HG02840 (cell line): ENCODE measurements around the gene CXXC1.
"Not testable (repeated sequence)": the region's sequence is repeated elsewhere in the genome, so short reads cannot be mapped to it uniquely, and the experiment has no call there.

Source experiments
- ATAC-seq: cut with Tn5 transposase; IDR thresholded peaks from one replicate; pipeline ENCODE4 v1.9.1; 2021; ENCODE audit warnings: mild to moderate bottlenecking, moderate library complexity, moderate number of reproducible peaks; ENCODE audit not compliant: unreplicated experiment, low FRiP score

The CXXC1 gene

DNA sequence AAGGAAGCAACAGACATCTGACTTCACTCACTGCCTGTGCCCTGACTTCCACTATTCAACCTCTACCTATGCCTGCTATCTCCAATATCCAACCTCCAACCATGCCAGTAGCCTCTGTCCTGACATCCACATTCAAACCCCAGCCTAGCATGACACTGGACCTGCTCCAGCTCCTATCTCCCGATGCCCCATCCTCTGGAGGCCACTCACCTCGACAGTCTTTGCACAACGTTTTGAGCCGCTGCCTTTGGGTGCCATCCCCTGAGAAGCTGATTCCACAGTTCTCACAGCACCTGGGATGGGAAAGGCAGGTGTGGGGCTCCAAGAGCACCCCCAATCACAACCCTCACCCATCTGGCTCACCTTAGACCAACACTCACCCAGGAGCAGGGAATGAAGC, 11.0 kb downstream of the CXXC1 start:
- ATAC-seq, result no peak

DNA sequence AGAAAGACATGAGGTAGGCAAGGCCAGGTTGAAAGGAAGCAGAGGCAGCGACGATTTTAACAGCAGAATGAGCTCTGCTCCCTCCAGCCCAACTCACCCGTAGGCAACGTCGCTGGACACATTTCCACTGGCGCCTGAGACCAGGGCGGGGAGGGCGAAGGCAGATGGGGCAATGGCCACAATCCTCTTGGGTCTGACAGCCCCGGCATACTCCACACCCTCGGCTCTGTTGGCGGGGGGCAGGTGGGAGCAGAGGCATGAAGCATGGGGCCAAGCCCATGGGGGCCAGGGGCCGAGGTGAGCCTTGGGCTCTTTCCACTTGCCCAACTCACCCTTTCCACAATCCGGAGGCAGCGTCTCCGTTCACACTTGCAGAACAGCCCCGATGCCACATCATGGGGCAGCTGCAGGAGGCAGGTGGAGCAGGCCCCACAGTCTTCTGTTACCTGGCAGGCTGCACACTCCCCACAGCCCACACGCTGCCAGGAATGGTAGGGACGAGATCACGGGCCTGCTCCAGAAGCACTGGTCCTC, 11.9 kb downstream of the CXXC1 start:
- ATAC-seq, result no peak

DNA sequence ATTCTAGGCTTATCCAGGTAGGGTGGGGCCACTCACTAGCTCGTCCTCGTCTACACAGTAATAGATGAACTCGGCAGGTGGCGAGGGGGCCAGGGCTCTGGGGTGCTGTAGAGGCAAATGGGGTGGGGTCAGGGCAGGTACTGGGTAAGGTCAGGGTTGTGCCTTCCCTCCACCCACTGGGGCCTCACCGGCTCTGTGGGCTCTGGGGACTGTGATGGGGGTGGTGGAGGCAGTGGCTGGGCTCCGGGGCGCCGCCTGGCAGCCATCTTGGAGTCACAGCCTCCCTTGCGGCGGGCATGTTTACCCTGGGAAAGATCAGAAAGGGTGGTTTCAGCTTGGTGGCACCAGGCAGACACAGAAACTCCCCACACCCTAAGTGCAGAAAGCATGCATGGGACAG, 12.6 kb downstream of the CXXC1 start:
- ATAC-seq, result no peak

DNA sequence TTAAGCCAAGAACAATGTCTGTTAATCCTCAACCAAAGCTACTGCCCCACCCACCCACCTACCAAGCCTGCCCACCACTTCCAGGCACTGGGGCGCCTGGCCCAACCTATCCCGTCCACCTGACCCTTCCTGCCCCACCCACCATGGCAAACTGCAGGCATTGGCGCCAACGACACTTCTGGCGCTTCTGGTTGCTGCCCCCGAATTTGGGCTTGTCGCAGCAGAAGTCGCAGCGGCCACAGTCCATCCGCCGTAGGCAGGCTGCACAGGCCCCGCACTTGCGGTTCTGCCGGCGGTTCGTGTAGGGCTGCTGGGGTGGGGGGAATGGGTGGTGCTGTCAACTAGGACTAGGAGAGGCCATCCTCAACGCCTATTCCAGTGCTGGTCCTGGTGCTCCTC, 13.4 kb downstream of the CXXC1 start:
- ATAC-seq, result no peak

DNA sequence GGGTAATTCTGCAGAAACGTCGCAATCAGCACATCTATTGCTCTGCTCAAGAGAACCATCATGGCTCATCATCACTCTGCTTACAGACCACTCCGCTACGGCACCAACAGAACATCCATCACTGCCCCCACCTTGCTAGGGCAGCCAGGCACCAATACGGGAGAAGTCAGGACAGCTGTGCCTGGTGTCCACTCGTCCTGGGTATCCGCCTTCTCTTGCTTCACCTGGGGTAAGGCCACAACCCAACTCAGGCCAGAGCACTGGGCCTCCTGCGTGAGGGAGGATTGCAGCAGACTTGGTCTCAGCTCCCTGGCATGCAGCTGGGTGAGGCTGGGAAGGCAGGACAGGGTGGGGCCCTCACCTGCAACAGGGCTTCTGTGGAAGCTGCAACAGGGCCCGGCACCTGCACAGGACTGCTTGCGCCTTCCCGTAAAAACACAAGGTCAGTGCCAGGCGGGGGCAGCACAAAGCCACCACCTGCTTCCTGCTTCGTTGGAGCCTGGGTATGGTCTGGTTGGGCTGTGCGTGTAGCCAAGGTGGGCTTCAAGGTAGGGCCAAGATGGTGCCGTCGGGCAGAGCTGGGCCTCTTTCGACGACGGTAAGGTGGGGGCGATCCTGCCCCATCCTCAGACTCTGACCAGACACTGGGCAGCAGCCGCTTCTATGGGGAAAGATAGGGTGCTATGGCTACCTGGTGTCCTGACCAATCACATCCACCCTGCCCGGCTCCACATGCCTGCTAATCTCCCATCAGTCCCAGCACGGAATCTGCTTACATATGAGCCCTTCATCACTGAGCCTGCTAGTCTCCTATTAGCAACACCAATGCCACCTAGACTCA, 14.1 kb downstream of the CXXC1 start:
- no peak for ATAC-seq

DNA sequence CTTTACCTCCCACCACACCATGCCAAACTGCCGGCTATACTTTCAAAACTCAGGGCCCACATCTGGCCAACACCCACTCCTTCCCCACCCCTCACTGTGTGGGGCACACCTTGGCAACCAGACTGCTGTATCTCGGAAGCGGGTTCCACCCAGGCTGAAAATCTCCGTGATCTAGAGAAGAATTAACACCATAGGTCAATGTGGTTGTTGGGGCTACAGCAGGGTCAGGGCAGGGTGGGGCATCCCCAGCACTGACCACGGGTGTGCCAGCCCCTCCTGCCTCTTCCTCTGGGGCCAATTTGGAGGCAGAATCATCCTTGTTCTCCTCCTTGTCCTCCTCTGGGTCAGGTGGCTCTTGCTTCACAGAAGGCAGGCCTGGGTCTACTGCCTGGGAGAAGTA, 14.9 kb downstream of the CXXC1 start:
- ATAC-seq, result no peak

DNA sequence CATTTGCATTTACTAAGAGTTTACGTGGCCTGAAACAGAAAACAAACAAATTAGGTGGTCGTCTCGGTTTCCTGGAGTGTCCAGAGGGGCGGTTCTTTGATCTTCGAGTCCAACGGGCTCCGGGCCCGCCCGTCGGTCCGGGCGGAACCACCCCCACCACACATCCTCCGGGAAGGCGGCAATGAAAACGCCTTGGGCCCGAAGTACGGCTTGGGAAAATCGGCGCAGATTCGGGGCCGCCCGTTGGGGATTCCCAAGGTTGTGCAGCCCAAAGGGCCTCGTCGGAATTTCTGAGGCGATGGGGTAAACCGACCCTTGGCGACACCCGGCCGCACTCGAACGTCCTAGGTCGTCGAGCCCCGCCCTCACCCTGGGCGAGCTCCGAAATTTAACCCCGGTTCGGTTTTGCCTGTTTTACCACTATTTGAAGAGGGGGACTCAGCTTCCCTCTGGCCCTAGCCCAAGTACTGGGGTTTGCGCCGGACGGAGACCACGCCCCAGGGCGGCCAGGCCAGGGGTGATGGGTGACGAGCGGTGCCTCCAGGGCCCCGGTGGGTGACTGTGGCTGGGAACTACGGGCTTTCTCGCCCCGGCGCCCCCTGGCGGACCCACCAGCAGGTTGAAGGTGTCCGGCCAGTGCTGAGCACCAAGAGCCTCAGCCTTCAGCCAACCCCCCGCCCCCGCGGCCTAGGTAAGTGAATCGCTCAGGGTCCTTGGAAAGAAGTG, 19.3 kb downstream of the CXXC1 start:
- ATAC-seq, result peak; percentile 67

DNA sequence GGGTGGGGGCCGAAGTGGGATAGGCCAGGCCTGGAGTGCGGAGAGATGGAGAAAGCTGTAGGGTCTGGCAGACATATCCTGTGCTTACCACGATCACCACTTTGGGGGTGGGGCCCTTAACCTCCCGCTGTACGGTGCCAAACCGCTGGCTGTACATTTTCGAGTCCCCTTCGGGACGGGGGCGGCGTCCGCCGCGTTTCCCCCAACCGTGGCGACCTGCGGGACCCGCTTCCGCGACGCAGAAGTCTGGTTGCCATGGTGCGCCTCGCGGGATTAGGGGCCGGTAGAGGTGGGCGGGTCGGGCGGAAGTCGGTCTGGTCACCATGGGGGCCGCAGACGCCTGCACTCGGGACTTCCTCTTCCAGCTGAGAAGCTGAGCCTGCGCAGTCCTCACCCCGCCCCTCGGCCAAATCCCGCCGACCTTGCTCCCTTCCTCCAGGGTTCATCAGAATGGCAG, 21.2 kb downstream of the CXXC1 start, which contains the start of gene CFAP53:
Gene CFAP53, minus strand, starts transcription at position 248 of the 457 bp plus-strand sequence. Its CDS starts 91 bp downstream, at position 157.
- peak; percentile 57 for ATAC-seq

DNA sequence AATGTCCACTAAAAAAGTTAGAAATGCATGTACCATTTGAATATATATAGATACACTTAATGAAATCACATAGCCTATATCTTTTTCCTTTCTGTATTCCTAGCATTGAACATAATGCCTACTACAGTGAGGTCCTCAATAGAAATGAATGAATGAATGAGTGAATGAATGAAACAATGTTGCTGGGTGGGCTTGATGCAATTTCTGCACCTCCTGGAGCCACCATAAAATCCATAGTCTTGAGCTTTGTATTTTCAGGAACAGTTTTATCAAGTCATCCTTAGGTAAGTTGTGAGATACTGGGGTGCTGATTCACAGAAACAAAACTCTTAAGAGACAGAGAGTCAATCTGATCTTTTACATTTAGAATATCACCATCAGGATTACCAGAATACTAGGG, 24.5 kb downstream of the CXXC1 start:
- ATAC-seq, result no peak

DNA sequence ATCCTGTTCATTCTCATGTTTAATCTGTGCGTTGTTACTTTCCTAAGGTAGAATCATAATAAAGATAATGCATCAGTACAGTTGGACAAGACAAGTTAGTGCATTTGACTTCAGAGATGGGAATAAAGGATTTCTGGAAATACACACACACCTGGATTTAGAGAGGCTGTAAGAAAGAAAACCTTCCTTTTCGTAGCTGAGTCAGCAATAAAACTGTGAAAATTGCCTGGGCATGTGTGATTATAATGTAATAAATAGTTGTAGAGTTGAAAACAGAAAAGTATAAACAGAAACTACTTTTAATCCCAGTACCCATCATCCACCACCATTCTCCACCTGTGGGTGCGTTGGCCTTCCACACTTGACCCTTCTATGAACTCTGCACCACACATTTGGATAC, 36.6 kb downstream of the CXXC1 start:
- ATAC-seq, result no peak

DNA sequence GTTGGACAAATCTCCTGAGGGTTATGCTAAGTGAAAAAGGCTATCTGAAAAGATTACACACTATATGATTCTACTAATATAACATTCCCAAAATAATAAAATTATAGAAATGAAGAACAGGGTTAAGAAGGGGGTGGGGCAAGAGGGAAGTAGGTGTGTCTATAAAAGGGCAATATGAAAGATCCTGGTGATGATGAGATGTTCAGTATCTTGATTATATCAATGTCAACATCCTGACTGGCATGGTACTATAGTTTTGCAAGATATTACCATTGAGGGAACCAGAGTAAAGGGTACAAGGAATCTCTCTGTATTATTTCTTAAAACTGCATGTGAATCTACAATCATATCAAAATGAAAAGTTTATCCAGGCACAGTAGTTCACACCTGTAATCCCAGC, 37.9 kb downstream of the CXXC1 start:
- ATAC-seq, result no peak

DNA sequence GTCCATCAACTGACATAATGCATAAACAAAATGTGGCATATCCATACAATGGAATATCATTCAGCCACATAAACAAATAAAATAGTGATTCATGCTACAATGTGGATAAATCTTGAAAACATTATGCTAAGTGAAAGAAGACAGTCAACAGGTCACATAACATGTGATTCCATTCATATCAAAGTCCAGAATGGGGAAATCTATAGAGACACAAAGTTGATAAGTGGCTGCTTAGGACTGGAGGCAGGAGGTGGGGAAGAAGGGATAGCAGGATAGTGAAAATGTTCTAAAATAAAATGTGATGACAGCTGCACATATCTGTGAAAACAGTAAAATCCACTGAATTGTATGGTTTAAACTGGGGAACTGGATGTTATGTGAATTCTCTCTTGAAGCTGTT, 39.9 kb downstream of the CXXC1 start:
- no peak for ATAC-seq

DNA sequence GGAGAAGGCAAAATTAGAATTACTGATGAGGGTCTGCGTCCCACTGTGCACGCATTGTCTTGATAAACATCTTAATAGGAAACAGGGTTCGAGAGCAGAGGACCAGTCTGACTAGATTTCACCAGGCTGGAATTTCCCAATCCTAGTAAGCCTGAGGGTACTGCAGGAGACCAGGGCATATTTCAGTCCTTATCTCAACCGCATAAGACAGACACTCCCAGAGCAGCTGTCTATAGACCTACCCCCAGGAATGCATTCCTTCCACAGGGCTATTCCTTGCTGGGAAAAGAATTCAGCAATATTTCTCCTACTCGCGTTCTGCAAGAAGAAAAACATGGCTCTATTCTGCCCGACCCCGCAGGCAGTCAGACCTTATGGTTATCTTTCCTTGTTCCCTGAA, 45.7 kb downstream of the CXXC1 start:
- not testable (repeated sequence) for ATAC-seq

DNA sequence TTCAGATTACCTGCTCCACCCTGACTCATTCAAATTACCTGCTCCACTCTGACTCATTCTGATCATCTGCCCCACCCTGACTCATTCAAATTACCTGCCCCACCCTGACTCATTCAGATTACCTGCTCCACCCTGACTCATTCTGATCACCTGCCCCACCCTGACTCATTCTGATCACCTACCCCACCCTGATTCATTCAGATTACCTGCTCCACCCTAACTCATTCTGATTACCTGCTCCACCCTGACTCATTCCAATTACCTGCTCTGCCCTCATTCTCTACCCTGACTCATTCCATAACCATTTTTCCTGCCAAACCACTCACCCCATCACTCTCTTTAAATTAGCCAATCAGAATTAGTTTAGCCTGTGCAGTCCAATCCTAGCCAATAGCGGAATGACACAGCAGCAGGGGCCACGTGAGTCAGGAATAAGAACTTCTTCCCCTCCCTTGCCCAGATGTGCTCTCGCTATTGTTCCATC, 47.4 kb downstream of the CXXC1 start:
- no peak for ATAC-seq

DNA sequence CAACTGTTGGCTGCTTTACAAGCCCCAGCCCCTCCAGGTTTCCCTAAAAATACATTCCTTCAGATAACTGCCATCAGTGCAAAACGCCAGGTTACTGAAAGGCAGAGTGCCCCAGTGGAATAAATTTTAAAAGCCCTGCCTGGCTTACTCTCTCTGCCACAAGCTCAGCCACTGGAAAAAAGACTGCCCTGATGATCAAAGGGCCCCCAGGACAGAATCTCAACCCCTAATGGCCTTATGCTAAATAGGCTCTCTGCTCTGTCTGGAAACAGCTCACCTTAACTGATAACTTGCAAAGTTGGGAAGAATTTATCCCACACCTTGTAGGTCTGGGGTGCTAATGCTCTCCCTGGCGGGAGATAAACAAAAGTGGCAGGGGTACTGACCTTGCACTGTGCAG, 55.1 kb downstream of the CXXC1 start:
- ATAC-seq, result no peak
